Measurements from ENCODE around the gene OGG1.

The OGG1 gene

GRCh38 chr3:9732740-9733115 is 17.0 kb upstream of the OGG1 start:
- no peak for TF ChIP-seq CTCF (IDR thresholded peaks at IDR 0.05; ENCODE audit: insufficient read depth, low read depth, low read length, missing control alignments)
- H3K4me3 ChIP-seq (ENCODE audit: low read depth, low read length): peak overlapping the region; percentile 92
- no peak for DNase-seq (ENCODE audit: low read depth)

- H3K4me3 ChIP-seq (ENCODE audit: low read depth, low read length): no peak overlapping the region
- no peak for TF ChIP-seq CTCF (IDR thresholded peaks at IDR 0.05; ENCODE audit: insufficient read depth, low read depth, low read length, missing control alignments)
- no peak for DNase-seq (ENCODE audit: low read depth)
These were observed 12.9 kb upstream of the OGG1 start for GRCh38 chr3:9736831-9737230.

DNA sequence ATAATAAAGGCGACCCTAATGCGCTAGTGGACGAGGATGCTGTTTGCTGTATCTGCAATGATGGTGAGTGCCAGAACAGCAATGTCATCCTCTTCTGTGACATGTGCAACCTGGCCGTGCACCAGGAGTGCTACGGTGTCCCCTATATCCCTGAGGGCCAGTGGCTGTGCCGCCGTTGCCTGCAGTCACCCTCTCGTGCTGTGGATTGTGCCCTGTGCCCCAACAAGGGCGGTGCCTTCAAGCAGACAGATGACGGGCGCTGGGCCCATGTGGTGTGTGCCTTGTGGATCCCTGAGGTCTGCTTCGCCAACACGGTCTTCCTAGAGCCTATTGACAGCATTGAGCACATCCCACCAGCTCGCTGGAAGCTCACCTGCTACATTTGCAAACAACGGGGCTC is 10.6 kb upstream of the OGG1 start:
- TF ChIP-seq CTCF (IDR thresholded peaks at IDR 0.05; ENCODE audit: insufficient read depth, low read depth, low read length, missing control alignments): no peak
- H3K4me3 ChIP-seq (ENCODE audit: low read depth, low read length): no peak overlapping the region
- no peak for DNase-seq (ENCODE audit: low read depth)

DNA sequence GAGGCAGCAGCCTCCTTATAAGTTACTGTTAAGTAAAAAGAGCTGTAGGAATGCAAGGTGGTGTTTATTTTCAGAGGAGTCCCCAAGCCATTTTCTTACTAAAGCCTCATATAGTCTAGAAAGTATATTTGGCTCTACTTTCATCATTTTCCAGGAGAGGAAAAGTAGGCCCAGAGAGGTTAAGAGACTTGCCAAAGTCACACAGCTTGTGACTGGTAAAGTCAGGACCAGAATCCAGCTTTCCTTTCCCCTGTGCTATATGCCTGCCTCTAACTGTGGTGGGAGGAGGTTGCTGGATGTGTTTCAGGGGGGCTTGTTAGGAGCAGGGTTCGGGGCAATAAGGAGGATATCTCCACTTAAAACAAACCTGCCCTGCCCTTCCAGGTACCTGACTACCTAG is 7.2 kb upstream of the OGG1 start:
- no peak for DNase-seq (ENCODE audit: low read depth)
- H3K4me3 ChIP-seq (ENCODE audit: low read depth, low read length): no peak overlapping the region
- TF ChIP-seq CTCF (IDR thresholded peaks at IDR 0.05; ENCODE audit: insufficient read depth, low read depth, low read length, missing control alignments): no peak

DNA sequence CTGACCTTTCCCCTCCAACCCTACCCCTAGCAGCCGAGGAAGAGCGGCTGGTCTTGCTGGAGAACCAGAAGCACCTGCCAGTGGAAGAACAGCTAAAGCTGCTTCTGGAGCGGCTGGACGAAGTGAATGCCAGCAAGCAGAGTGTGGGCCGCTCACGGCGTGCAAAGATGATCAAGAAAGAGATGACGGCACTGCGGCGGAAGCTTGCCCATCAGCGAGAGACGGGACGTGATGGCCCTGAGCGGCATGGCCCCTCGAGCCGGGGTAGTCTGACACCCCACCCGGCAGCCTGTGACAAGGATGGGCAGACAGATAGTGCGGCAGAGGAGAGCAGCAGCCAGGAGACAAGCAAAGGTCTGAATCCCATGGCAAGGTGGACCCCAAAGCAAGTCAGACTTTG is 6.2 kb upstream of the OGG1 start:
- DNase-seq (ENCODE audit: low read depth): no peak
- H3K4me3 ChIP-seq (ENCODE audit: low read depth, low read length): no peak overlapping the region
- no peak for TF ChIP-seq CTCF (IDR thresholded peaks at IDR 0.05; ENCODE audit: insufficient read depth, low read depth, low read length, missing control alignments)

- TF ChIP-seq CTCF (IDR thresholded peaks at IDR 0.05; ENCODE audit: insufficient read depth, low read depth, low read length, missing control alignments): no peak
- no peak for DNase-seq (ENCODE audit: low read depth)
- H3K4me3 ChIP-seq (ENCODE audit: low read depth, low read length): no peak overlapping the region
These were observed 5.6 kb upstream of the OGG1 start for GRCh38 chr3:9744162-9744561.

DNA sequence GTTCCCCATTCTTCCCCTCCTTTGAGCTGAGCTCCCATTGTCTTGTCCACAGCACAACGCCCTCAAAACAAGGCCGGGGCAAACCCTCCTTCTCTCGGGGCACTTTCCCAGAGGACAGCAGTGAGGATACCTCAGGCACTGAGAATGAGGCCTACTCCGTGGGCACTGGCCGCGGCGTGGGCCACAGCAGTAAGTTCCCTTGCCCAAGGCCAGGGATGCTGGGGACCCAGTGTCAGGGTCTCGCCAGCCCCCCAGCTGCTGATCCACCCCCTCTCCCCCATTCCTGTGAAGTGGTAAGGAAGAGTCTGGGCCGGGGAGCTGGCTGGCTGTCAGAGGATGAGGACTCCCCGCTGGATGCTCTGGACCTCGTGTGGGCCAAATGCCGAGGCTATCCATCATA is 4.2 kb upstream of the OGG1 start:
- no peak for DNase-seq (ENCODE audit: low read depth)
- TF ChIP-seq CTCF (IDR thresholded peaks at IDR 0.05; ENCODE audit: insufficient read depth, low read depth, low read length, missing control alignments): no peak

More for the DNA sequence above, 4.2 kb upstream of the OGG1 start:
- no peak overlapping the region for H3K4me3 ChIP-seq (ENCODE audit: low read depth, low read length)
